ENCODE data around the gene TCF21.
"Not testable (repeated sequence)": the region's sequence is repeated elsewhere in the genome, so short reads cannot be mapped to it uniquely, and the experiment has no call there.

Gene TCF21

GRCh38 chr6:133888929-133889556, at the start of gene TCF21:
TCF21 (plus strand) TSS chr6:133889113; CDS start chr6:133889398, 285 bp downstream.
- DNase-seq = no peak

GRCh38 chr6:133841176-133841575, 47.7 kb upstream of the TCF21 start:
- DNase-seq = no peak

DNA sequence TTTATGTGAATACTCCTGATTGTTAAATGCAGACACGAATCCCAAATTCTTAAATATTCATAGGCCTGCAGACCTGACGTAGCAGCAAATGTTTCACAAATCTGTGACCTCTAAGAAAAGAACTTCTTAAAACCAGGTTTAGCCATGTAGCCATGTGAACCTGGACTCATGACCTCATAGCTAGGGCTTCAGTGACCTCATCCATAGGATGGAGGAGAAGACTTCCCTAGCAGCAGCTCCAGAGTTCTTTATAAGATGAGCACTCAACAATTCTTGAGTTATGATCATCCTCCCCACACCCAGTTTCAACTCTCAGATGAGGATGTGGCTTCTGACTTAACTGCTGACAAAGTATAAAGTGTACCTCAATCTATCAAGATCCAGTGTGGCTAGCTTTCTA, 45.8 kb upstream of the TCF21 start:
- no peak for DNase-seq

DNA sequence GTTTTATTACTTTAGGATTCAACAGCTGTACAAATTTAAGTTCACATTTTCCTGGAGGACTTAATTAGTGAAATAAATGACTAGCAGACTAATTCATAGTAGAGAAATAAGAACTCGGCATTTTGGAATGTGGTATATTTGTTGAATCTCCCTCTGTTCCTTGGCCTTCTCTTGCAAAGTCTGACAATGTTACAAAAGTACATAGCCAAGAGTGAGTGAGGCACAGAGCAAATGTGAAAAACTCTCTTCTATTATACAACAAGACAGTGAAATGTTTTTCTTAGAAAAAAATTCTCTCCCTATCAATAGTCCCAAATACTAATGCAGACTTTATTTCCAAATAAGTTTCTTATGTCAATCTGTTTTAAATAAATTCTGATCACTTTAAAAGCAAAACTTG, 44.2 kb upstream of the TCF21 start:
- DNase-seq = no peak

GRCh38 chr6:133854041-133854363, 34.9 kb upstream of the TCF21 start:
- no peak for DNase-seq

DNA sequence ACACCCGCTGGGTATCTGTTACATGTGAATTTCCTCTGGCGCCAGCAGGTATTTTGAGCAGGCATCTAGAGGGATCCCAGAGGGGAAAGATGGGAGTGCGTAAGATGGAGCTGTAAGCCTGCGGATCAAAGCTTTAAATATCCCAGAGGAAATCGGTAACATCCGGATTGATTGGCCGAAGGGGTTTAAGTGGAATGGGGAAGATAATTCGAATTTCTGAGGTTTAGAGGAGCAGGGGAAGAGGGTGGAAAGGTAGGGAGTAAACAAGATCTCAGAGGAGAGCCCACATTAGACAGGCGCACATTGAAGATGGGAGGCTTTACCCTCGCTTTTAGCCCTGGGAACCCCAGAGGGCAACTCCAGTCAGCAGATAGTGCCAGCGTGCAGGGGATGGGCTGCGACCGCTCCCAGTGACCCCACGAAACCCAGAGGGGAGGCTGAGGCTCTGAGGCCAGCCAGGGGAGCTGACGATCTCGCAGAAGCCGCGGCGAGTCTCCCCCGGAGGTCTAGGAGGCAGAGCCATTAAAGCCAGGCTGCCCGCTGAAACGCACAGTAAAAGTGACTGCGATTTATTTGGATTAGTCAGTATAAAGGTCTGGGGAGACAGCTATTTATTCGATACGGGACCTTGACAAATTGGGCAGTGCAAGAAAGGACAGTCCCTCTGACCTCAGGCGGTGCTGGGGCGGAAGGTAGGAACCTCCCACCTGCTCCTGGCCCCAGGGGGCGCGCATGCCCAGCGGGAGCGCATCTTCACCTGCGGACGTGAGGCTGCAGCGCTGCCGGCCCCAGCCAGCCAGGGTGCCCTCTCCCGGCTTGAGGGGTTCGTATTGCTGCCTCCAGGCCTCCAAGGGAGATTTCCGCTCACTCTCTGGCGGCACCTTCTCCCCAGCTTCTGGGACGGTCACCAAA, 34.3 kb upstream of the TCF21 start:
- no peak for DNase-seq

DNA sequence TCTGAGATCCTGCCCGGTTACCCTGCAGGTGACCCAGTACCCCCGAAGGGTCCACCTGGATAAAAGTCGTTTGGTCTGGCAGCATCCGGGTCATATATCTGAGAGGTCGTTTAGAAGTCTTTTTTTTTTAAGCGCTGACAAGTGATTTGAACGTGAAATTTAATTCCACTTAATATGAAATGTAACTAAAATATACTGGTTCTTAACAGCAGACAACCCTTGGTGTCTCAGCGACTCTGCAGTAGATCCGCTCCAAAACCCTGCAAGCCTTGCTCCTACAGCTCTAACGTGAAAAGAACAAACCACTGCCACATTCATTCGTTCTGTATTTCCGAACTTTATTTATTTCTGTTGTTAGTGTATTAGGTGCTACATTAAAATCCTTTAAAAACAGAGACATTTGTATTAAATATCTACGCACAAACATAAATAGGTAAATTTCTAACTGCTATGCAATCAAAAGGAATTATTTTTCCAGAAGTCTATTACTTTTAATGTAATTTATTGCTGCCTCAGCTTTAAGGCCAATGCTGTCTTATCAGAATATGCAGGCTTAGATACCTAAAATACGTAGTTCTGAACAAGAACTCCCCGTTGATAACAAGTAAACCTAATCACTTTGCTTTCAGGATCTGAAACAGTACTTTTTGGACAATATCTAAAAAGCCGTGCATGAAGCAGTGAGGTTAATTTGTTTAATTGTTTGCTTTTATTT, 33.5 kb upstream of the TCF21 start:
- no peak for DNase-seq

DNA sequence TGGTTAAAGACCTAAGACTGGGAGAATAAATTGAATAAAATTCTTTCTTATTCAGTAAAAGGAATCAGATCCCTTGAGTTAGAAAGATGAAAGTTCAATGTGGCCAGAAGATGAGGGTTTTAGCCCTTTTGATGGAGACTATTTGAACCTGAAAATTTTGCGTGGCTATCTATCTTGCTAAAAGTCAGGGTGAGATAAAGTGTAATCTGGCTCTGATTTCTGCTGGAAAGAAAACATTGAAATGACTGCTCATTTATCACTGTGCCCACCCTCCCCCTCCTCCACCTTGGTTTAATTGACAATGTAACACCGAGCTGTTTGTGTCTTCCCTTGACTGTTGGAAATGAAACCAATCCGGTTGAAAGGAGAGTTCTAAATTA, 32.9 kb upstream of the TCF21 start:
- DNase-seq = no peak

- no peak for DNase-seq
Measured at GRCh38 chr6:133856911-133857310, 32.0 kb upstream of the TCF21 start.

GRCh38 chr6:133857696-133858095, 31.2 kb upstream of the TCF21 start:
- DNase-seq = no peak

DNA sequence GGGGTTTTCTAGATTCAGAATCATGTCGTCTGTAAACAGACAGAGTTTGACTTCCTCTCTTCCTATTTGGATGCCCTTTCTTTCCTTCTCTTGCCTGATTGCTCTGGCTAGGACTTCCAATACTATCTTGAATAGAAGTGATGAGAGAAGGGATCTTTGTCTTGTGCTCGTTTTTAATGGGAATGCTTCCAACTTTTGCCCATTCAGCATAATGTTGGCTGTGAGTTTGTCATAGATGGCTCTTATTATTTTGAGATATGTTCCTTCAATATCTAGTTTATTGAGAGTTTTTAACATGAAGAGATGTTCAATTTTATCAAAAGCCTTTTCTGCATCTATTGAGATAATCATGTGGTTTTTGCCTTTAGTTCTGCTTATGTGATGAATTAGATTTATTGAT, 27.6 kb upstream of the TCF21 start:
- DNase-seq = not testable (repeated sequence)

GRCh38 chr6:133863228-133863627, 25.7 kb upstream of the TCF21 start:
- DNase-seq = no peak

DNA sequence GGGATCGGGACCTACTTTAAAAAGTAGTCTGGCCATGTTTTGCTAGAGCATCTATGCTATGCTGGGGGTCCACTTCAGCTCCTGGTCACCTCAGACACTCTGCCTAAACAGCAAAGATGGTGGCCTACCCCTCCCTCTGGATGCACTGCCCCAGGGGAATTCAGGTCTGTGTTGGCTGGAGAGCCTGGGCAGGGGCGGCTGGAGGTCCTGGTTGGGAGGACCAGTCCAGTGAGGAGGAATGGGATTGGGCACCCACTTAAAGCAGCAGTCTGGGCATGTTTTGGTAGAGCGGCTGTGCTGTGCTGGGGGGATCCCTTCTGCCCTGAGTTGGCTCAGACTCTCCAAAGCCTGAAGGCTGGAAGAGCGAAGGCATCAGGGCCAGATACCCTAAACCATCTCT, 23.2 kb upstream of the TCF21 start:
- DNase-seq = no peak

DNA sequence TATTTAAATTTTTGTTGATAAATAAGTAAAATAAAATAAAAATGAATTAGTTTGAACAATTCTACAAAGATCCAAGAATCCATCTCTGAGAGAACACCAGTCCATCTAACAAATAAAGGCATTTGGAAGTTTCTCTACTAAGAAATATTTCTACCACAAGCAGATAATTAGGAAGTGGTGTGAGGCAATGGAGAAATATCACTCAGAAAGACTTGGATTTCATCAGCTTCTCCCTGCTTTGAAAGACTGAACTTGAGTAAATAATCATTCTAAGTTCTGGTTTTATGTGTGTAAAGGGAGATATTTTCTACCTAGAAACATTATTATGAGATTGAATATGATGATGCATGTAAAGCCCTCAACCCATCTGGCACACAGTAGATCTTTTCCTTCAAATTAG, 17.8 kb upstream of the TCF21 start:
- DNase-seq = no peak

GRCh38 chr6:133873538-133873937, 15.4 kb upstream of the TCF21 start:
- no peak for DNase-seq

GRCh38 chr6:133877116-133877515, 11.8 kb upstream of the TCF21 start:
- no peak for DNase-seq

GRCh38 chr6:133880006-133880405, 8.9 kb upstream of the TCF21 start:
- DNase-seq = no peak

DNA sequence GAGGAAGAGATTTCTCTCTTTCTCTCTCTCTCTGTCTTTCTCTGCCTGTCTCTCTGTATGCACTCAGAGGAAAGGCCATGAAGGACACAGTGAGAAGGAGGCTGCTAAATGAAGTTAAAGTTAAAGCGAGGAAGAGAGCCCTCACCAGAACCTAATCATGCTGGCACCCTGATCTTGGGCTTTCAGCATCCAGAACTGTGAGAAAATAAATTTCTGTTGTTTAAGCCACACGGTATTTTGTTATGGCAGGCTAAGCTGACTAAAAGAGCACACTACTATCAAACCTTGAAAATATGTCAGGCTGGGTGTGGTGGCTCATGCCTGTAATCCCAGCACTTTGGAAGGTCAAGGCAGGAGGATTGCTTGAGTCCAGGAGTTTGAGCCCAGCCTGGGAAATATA, 8.0 kb upstream of the TCF21 start:
- no peak for DNase-seq

DNA sequence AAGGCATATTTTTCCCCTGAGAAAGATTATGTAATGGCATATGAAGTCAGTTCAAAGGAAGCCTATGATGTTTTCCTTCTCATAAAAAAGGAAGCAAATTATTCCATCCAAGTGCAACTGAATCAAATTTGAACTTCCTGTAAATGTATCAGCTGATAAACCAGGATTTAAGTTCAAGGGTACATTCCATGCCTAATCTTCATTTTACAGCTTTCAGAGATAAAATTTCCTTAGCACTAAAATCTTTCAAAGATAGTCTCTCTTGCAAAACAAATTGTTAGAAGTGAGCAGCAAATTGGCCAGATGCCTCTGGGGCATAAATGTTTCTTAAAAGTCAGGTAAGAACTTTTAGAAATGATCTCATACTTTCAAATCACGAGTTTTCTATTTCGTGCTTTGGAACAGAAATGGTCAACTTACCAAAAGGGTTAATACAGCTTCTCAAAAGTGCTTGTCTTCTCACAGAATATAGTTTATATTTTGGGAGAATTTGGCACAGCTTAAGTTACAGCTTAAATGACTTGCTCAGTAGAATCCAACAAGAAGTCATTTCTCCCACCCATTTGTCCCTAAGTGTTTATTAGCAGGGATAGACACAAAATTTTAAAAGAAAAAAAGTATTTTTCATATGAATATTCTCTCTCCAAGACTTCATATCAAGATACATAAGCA, 2.7 kb upstream of the TCF21 start:
- DNase-seq = no peak

DNA sequence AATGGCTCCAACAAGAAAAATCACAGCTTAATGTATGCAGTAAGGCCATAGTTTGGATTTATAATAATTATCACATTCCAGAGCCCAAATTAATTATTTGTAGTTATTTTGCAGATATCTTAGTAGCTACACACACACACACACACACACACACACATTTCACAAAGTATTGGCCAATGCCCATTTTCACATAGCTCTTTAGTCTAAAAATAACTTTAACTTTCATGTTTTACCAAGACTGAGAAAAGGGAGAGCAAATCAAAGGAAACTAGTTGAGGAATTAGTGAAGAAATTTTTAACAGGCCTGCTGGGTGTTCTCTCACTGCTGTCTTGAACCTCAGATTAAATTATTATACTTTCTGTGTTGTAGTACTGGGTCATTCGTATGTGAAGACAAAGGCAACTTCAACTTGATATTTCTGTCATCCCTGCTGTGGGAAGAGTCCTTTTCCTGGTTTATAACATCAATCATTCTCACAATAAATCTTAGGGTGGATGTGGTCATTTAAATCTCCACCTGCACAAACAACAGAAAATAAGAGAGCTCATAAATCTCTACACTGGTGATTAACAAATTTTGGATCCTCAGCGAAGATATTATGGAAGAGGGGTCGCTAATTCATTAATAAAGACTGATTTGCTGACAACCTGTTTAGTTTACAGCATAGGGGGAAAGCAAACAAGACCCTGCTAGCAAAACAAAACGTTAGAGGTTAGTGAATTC, 1.6 kb upstream of the TCF21 start:
- DNase-seq = no peak

GRCh38 chr6:133887880-133888230, 1.1 kb upstream of the TCF21 start:
- no peak for DNase-seq

DNA sequence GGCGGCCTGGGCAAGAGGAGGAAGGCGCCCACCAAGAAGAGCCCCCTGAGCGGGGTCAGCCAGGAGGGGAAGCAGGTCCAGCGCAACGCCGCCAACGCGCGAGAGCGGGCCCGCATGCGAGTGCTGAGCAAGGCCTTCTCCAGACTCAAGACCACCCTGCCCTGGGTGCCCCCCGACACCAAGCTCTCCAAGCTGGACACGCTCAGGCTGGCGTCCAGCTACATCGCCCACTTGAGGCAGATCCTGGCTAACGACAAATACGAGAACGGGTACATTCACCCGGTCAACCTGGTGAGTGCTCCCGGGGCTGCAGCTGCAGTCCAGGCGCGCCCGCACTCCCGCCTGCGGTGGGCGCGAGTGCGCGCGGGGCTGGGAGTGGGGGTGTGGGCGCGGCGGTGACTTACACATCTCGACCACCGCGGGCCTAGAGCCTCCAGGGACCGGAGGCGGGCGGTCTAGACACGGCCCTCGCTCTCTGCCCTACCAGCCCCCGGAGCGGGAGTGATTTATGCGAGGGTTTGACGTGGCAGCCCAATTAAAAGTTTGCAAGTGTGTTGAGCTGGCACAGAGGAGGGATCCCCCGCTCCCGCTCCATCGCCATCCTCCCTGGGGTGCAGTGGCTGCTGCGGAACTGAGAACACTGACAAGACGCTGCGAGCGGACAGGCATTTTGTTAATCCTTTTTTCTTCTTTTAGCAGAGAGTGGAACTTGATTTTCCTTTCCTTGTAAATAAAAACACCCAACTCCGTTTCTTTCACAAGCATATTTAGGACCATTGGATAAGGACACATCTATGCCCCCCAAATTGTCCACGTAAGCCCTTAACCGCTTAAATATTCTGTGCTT, 867 bp downstream of the TCF21 start:
- DNase-seq = no peak

All from activated CD4-positive, alpha-beta T cell treated with anti-CD3 and anti-CD28 coated beads for 4 hours (primary cell).